ENCODE measurements around the gene ASL. TPM values are rescaled to one million over a fixed set of nuclear protein-coding genes. Genes with fewer than 3 reads are reported as not detected.

The ASL gene
- 22.9 and 28.4 TPM in 2 replicates for total RNA-seq

GRCh38 chr7:66075590-66076461 is at the start of gene ASL:
TSS of gene ASL (plus strand) at chr7:66075819. CDS start at chr7:66076082, 263 bp downstream.

DNA sequence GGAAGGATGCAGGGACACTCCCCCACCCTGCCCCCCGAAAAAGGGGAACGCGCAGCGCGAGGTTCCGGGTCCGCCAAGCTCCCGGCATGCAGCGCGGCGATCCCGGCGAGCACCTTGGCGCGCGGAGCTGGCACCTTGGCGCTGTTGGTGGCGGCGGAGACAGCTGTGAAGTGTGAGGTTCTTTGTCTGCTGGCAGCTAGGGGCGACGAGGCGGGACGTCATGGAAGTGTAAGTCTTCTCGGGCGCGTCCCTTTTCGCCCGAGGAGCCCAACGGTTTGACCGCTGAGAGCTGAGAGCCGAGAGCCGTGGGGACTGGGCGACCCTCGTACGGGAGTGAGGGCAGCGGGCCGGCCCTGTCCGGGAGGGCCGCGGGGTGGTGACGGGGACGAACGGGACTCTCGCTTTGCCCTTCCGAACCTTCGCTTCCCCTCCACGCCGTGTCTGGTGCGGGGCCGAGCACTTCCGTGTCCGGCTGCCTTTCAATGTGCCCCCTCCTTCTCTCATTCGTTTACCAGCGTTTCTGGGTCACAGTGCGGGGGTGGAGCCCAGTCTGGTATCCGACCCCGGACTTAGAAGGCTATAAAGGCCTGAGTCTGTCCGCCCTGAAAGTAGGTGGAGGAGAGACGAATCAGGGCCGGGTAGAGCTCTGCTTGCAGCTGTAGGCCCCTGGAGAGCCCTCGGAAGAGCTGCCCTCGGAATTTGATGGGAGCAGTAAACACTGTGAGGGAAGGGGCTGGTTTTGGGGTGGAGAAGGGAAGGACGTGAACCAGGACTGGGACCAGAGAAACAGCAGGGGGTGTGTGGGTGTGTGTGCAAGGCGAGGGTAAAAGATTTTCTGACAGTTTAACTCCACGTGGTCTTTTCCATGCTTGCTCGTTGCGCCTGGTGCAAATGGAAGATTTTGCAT is 39.4 kb downstream of the ASL start, which contains the start of gene CRCP:
Gene CRCP, plus strand, starts transcription at position 105 of the 907 bp plus-strand sequence. Its CDS starts 116 bp downstream, at position 221.

Other genes with a start within 250 kb of the ASL start
- gene VKORC1L1, start 202.7 kb upstream of the ASL start, total RNA-seq = 13.7 and 24.8 TPM in 2 replicates
- 18.5 and 27.6 TPM in 2 replicates for gene GUSB, start 93.6 kb upstream of the ASL start, total RNA-seq
- 47.0 and 47.8 TPM in 2 replicates for gene CRCP, start 39.0 kb downstream of the ASL start, total RNA-seq
- 23.6 and 51.4 TPM in 2 replicates for gene TPST1, start 129.5 kb downstream of the ASL start, total RNA-seq